HCT116 (cell line): ENCODE data around the gene MDH2. TPM values are rescaled to one million over a fixed set of nuclear protein-coding genes. Genes with fewer than 3 reads are reported as not detected.
"Not testable (repeated sequence)": the region's sequence is repeated elsewhere in the genome, so short reads cannot be mapped to it uniquely, and the experiment has no call there.

ENCODE experiments used
- ATAC-seq: fragments of 200-7000 bp; cut with Tn5 transposase; 2 replicates; pipeline ENCODE4 v1.9.1; 2020; ENCODE audit warnings: mild to moderate bottlenecking, moderate library complexity
- BruUV-seq: library from RNA; stranded (reverse); fragments of 400-500 nt; replicated peaks from 2 replicates; lab custom pipeline; 2021; lab: Mats Ljungman, UMichigan
- CTCF ChIA-PET: fragments of 300-600 bp; sonication (Branson Sonifier 250); formaldehyde crosslinking; loops from one replicate; lab custom pipeline; 2021; ENCODE audit warnings: antibody characterized with exemption; lab: Charles Lee
- POLR2A ChIA-PET: fragments of 300-600, 350-600 bp; sonication (Branson Sonifier 250); formaldehyde crosslinking; loops from one replicate; lab custom pipeline; 2021; ENCODE audit warnings: antibody characterized with exemption; lab: Charles Lee
- RAD21 ChIA-PET, 2 experiments: fragments of 300-600 bp; sonication (Branson Sonifier 250); formaldehyde crosslinking; loops; one replicate each; lab custom pipeline; 2023; ENCODE audit warnings: low total read pairs in 2 of 2; ENCODE audit not compliant: uncharacterized antibody in 2 of 2, unreplicated experiment in 2 of 2, low non-redundant PET in 1 of 2; lab: Charles Lee
- DNase-seq: peaks from one replicate; pipeline ENCODE4 v3.0.0-alpha.2; 2010; ENCODE audit warnings: low read depth, low spot score
- H2AFZ ChIP-seq: fragments of 200-600 bp; shearing (Covaris generic), sonication (generic); 2 replicates; pipeline ENCODE4 v1.6.1; 2017; ENCODE audit warnings: low read depth, mixed run types, mixed read lengths, antibody characterized with exemption, low read length; ENCODE audit not compliant: poor library complexity, severe bottlenecking
- H3K27ac ChIP-seq: 2 replicates; pipeline ENCODE4 v1.5.1; 2012; ENCODE audit warnings: low read depth, low read length
- H3K27me3 ChIP-seq: fragments of 200-600 bp; sonication (generic); 2 replicates; pipeline ENCODE4 v1.6.1; 2016; ENCODE audit warnings: mixed run types, low read length, mixed read lengths; ENCODE audit not compliant: insufficient read depth
- H3K36me3 ChIP-seq, 2 experiments: fragments of 200-500 bp in 1 of 2; fragments of 200-600 bp in 1 of 2; sonication (Bioruptor generic) in 1 of 2; sonication (generic) in 1 of 2; 2 replicates each; pipeline versions ENCODE4 v1.5.1 to v1.6.1; 2014 to 2016; ENCODE audit warnings: low read length in 2 of 2, inconsistent platforms in 1 of 2, mixed read lengths in 1 of 2, mixed run types in 1 of 2; ENCODE audit not compliant: insufficient read depth in 2 of 2, control insufficient read depth in 1 of 2
- H3K4me1 ChIP-seq, 2 experiments: fragments of 200-600 bp in 1 of 2; sonication (generic) in 1 of 2; 2 replicates each; pipeline versions ENCODE4 v1.5.1 to v1.6.1; 2012 to 2017; ENCODE audit warnings: low read length in 2 of 2, inconsistent platforms in 1 of 2, mild to moderate bottlenecking in 1 of 2, mixed read lengths in 1 of 2, mixed run types in 1 of 2, moderate library complexity in 1 of 2; ENCODE audit not compliant: insufficient read depth in 2 of 2, control insufficient read depth in 1 of 2
- H3K4me2 ChIP-seq: fragments of 200-600 bp; sonication (generic); 2 replicates; pipeline ENCODE4 v1.6.1; 2017; ENCODE audit warnings: mixed run types, low read length, mixed read lengths
- H3K4me3 ChIP-seq, 2 experiments: fragments of 200-600 bp in 1 of 2; sonication (generic) in 1 of 2; replicated peaks in 1 of 2; 2 replicates each; pipeline ENCODE4 v1.5.1; 2011 to 2016; ENCODE audit warnings: low read length in 2 of 2, control low read depth in 1 of 2, low read depth in 1 of 2, mild to moderate bottlenecking in 1 of 2, mixed read lengths in 1 of 2, mixed run types in 1 of 2
- H3K79me2 ChIP-seq: fragments of 200-600 bp; sonication (generic); 2 replicates; pipeline ENCODE4 v1.6.1; 2017; ENCODE audit warnings: mild to moderate bottlenecking, mixed run types, low read length, moderate library complexity, mixed read lengths; ENCODE audit not compliant: insufficient read depth
- H3K9ac ChIP-seq: fragments of 200-600 bp; sonication (generic); 2 replicates; pipeline ENCODE4 v1.6.1; 2016; ENCODE audit warnings: low read length, mixed read lengths
- H3K9me2 ChIP-seq: fragments of 200-600 bp; sonication (generic), shearing (Covaris generic); 2 replicates; pipeline ENCODE4 v1.6.1; 2017; ENCODE audit warnings: mixed run types, mild to moderate bottlenecking, moderate library complexity; ENCODE audit not compliant: insufficient read depth
- H3K9me3 ChIP-seq, 2 experiments: fragments of 200-500 bp in 1 of 2; fragments of 200-600 bp in 1 of 2; sonication (Bioruptor generic) in 1 of 2; sonication (generic) in 1 of 2; 2 replicates each; pipeline ENCODE4 v1.6.1; 2014 to 2017; ENCODE audit warnings: low read length in 2 of 2, mixed read lengths in 2 of 2, inconsistent platforms in 1 of 2, low read depth in 1 of 2, mild to moderate bottlenecking in 1 of 2, mixed run types in 1 of 2, moderate library complexity in 1 of 2; ENCODE audit not compliant: control insufficient read depth in 1 of 2, insufficient read depth in 1 of 2
- H4K20me1 ChIP-seq: fragments of 200-600 bp; sonication (generic), shearing (Covaris generic); 2 replicates; pipeline ENCODE4 v1.6.1; 2017; ENCODE audit warnings: mixed run types, mild to moderate bottlenecking, moderate library complexity; ENCODE audit not compliant: insufficient read depth
- CBX3 ChIP-seq: IDR thresholded peaks from 2 replicates; pipeline ENCODE4 v1.6.1; 2012; ENCODE audit warnings: low read depth
- CEBPB ChIP-seq: IDR thresholded peaks from 2 replicates; pipeline ENCODE4 v1.6.1; 2012; ENCODE audit warnings: low read depth
- CTCF ChIP-seq, 3 experiments: fragments of 200-600 bp in 1 of 3; sonication (generic) in 1 of 3; IDR thresholded peaks in 2 of 3; conservative IDR thresholded peaks in 1 of 3; 2 replicates each; pipeline ENCODE4 v1.5.1; 2012 to 2017; ENCODE audit warnings: low read depth in 2 of 3, low read length in 2 of 3, antibody characterized with exemption in 1 of 3, borderline replicate concordance in 1 of 3, control low read depth in 1 of 3, mild to moderate bottlenecking in 1 of 3, mixed read lengths in 1 of 3, mixed run types in 1 of 3, moderate library complexity in 1 of 3; ENCODE audit not compliant: insufficient read depth in 1 of 3
- EZH2 ChIP-seq: fragments of 200-600 bp; sonication (generic); IDR thresholded peaks from 2 replicates; pipeline ENCODE4 v1.6.1; 2017; ENCODE audit warnings: antibody characterized with exemption, mixed run types
- EZH2phosphoT487 ChIP-seq: fragments of 200-600 bp; IDR thresholded peaks from 2 replicates; pipeline ENCODE4 v1.6.1; 2018; ENCODE audit warnings: antibody characterized with exemption, borderline replicate concordance
- FOSL1 ChIP-seq: IDR thresholded peaks from 2 replicates; pipeline ENCODE4 v1.6.1; 2012; ENCODE audit warnings: low read depth
- JUND ChIP-seq: IDR thresholded peaks from 2 replicates; pipeline ENCODE4 v1.6.1; 2012
- RAD21 ChIP-seq: IDR thresholded peaks from 2 replicates; pipeline ENCODE4 v1.6.1; 2012; ENCODE audit warnings: low read depth, mild to moderate bottlenecking
- SIN3A ChIP-seq: IDR thresholded peaks from 2 replicates; pipeline ENCODE4 v1.6.1; 2012; ENCODE audit warnings: low read depth
- SRF ChIP-seq: IDR thresholded peaks from 2 replicates; pipeline ENCODE4 v1.6.1; 2012; ENCODE audit warnings: low read depth
- ZFX ChIP-seq: fragments of 450-650 bp; IDR thresholded peaks from 2 replicates; pipeline ENCODE4 v1.6.1; 2017
- ZNF274 ChIP-seq: fragments of 200-500 bp; sonication (Bioruptor generic); IDR thresholded peaks from 2 replicates; pipeline ENCODE4 v1.6.1; 2014; ENCODE audit warnings: mild to moderate bottlenecking, low read depth, low read length, inconsistent platforms
- intact Hi-C: fragments of 100-400 bp; cut with micrococcal nuclease; formaldehyde crosslinking; loops from 2 replicates; pipeline ENCODE4 v1.10.0; 2022
- total RNA-seq: library from RNA; stranded (reverse); gene quantifications from one replicate; pipeline ENCODE4 v1.2.1, GENCODE V29; 2021; ENCODE audit not compliant: unreplicated experiment
- TF ChIP-seq, protein P1 (sequence below): IDR thresholded peaks from 2 replicates; pipeline ENCODE4 v1.6.1; 2012; ENCODE audit warnings: low read depth

Gene MDH2
- total RNA-seq, 1 experiment from 2014 or later = 357 TPM

- no peak for DNase-seq
- ChIA-PET CTCF (no interaction called here), RAD21 (no interaction called here), POLR2A (no interaction called here)
- Histone ChIP-seq H3K4me2 (no peak overlapping the region), H2AFZ (no peak overlapping the region), H3K27ac (no peak overlapping the region), H3K27me3 (no peaks in the 10 kb centered on the region), H3K9me3 (no peaks in the 10 kb centered on the region), H3K9ac (no peak overlapping the region), H3K79me2 (peaks cover 56% of the 10 kb centered on the region), H3K4me3 (no peak overlapping the region), H3K36me3 (peaks cover 49 to 74% of the 10 kb centered on the region in 2 experiments), H4K20me1 (no peaks in the 10 kb centered on the region), H3K9me2 (no peaks in the 10 kb centered on the region), H3K4me1 (no peaks in the 10 kb centered on the region)
- intact Hi-C loops = no loop called here
- BruUV-seq = no TSS peak
- ATAC-seq = no peak
- TF ChIP-seq CTCF (IDR thresholded peaks at IDR 0.05 in 2 of 3, conservative IDR thresholded peaks at IDR 0.05 in 1 of 3; ENCODE audit: borderline replicate concordance in 1 of 3, insufficient read depth in 1 of 3, low read depth in 2 of 3, low read length in 2 of 3) = no peak
- no peak for TF ChIP-seq SRF
- no peak for TF ChIP-seq ZNF274
- no peak for TF ChIP-seq CBX3
- TF ChIP-seq EZH2phosphoT487 = no peak
- TF ChIP-seq RAD21 = no peak
- no peak for TF ChIP-seq SIN3A
- TF ChIP-seq FOSL1 = no peak
- TF ChIP-seq EZH2 = no peak
- TF ChIP-seq CEBPB = no peak
- TF ChIP-seq ZFX = no peak
- TF ChIP-seq, protein P1, sequence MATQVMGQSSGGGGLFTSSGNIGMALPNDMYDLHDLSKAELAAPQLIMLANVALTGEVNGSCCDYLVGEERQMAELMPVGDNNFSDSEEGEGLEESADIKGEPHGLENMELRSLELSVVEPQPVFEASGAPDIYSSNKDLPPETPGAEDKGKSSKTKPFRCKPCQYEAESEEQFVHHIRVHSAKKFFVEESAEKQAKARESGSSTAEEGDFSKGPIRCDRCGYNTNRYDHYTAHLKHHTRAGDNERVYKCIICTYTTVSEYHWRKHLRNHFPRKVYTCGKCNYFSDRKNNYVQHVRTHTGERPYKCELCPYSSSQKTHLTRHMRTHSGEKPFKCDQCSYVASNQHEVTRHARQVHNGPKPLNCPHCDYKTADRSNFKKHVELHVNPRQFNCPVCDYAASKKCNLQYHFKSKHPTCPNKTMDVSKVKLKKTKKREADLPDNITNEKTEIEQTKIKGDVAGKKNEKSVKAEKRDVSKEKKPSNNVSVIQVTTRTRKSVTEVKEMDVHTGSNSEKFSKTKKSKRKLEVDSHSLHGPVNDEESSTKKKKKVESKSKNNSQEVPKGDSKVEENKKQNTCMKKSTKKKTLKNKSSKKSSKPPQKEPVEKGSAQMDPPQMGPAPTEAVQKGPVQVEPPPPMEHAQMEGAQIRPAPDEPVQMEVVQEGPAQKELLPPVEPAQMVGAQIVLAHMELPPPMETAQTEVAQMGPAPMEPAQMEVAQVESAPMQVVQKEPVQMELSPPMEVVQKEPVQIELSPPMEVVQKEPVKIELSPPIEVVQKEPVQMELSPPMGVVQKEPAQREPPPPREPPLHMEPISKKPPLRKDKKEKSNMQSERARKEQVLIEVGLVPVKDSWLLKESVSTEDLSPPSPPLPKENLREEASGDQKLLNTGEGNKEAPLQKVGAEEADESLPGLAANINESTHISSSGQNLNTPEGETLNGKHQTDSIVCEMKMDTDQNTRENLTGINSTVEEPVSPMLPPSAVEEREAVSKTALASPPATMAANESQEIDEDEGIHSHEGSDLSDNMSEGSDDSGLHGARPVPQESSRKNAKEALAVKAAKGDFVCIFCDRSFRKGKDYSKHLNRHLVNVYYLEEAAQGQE = no peak
- no peak for TF ChIP-seq JUND
Observed at GRCh38 chr7:76057813-76058145, 9.9 kb downstream of the MDH2 start.

DNA sequence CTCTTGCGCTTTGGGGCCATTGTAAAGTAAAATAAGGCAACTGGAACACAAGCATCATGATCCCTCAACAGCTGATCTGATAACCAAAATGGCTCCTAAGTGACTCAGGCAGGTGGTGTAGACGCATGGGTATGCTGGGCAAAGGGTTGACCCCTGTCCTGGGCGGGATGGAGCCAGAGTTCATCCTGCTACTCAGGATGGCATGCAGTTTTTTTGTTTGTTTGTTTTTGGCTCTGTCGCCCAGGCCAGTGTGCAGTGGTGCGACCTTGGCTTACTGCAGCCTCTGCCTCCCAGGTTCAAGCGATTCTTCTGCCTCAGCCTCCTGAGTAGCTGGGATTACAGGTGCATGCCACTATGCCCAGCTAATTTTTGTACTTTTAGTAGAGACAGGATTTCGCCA is 10.8 kb downstream of the MDH2 start:
- BruUV-seq, H3K4me2 ChIP-seq, H3K4me1 ChIP-seq, DNase-seq, RAD21 ChIA-PET, intact Hi-C loops, ATAC-seq, H3K27me3 ChIP-seq, H4K20me1 ChIP-seq, H3K9ac ChIP-seq, CTCF ChIA-PET, POLR2A ChIA-PET, H3K9me3 ChIP-seq, H3K4me3 ChIP-seq, H3K9me2 ChIP-seq, H3K27ac ChIP-seq, H2AFZ ChIP-seq: not testable (repeated sequence)
- Histone ChIP-seq H3K36me3 (peaks cover 54 to 75% of the 10 kb centered on the region in 2 experiments), H3K79me2 (peaks cover 46% of the 10 kb centered on the region)
